ENCODE measurements around the gene FHIT.
A peak's percentile ranks its signal among the peaks of the same experiment; 100 is the strongest.

FHIT gene

GRCh38 chr3:60126511-60127304 is 1124.5 kb downstream of the FHIT start:
- no peak overlapping the region for H3K4me3 ChIP-seq (ENCODE audit: low read length)
- DNase-seq (ENCODE audit: low read depth, low spot score), result no peak

- DNase-seq (ENCODE audit: low read depth, low spot score), result no peak
- H3K4me3 ChIP-seq (ENCODE audit: low read length), result no peak overlapping the region
These were observed 1125.6 kb downstream of the FHIT start for GRCh38 chr3:60125686-60126085.

- no peak overlapping the region for H3K4me3 ChIP-seq (ENCODE audit: low read length)
These were observed 1131.0 kb downstream of the FHIT start for GRCh38 chr3:60120245-60120644.

GRCh38 chr3:60114191-60114590 is 1137.1 kb downstream of the FHIT start:
- no peak for DNase-seq (ENCODE audit: low read depth, low spot score)
- no peak overlapping the region for H3K4me3 ChIP-seq (ENCODE audit: low read length)

More at GRCh38 chr3:60120245-60120644, 1131.0 kb downstream of the FHIT start:
- no peak for DNase-seq (ENCODE audit: low read depth, low spot score)

GRCh38 chr3:60107275-60107674 is 1144.0 kb downstream of the FHIT start:
- no peak for DNase-seq (ENCODE audit: low read depth, low spot score)
- H3K4me3 ChIP-seq (ENCODE audit: low read length), result no peak overlapping the region

- DNase-seq (ENCODE audit: low read depth, low spot score), result no peak
- no peak overlapping the region for H3K4me3 ChIP-seq (ENCODE audit: low read length)
These were observed 1149.1 kb downstream of the FHIT start for GRCh38 chr3:60102154-60102553.

GRCh38 chr3:60101621-60102020 is 1149.6 kb downstream of the FHIT start:
- DNase-seq (ENCODE audit: low read depth, low spot score), result no peak
- H3K4me3 ChIP-seq (ENCODE audit: low read length), result no peak overlapping the region

GRCh38 chr3:60096403-60096802 is 1154.8 kb downstream of the FHIT start:
- no peak for DNase-seq (ENCODE audit: low read depth, low spot score)
- H3K4me3 ChIP-seq (ENCODE audit: low read length), result no peak overlapping the region

- no peak overlapping the region for H3K4me3 ChIP-seq (ENCODE audit: low read length)
- DNase-seq (ENCODE audit: low read depth, low spot score), result no peak
These were observed 1155.3 kb downstream of the FHIT start for GRCh38 chr3:60095930-60096329.

GRCh38 chr3:60095516-60095915 is 1155.7 kb downstream of the FHIT start:
- no peak overlapping the region for H3K4me3 ChIP-seq (ENCODE audit: low read length)
- DNase-seq (ENCODE audit: low read depth, low spot score), result no peak

GRCh38 chr3:60094392-60094947 is 1156.8 kb downstream of the FHIT start:
- DNase-seq (ENCODE audit: low read depth, low spot score), result no peak

GRCh38 chr3:60090548-60090947 is 1160.7 kb downstream of the FHIT start:
- no peak overlapping the region for H3K4me3 ChIP-seq (ENCODE audit: low read length)
- peak; percentile 47 for DNase-seq (ENCODE audit: low read depth, low spot score)

More at GRCh38 chr3:60094392-60094947, 1156.8 kb downstream of the FHIT start:
- H3K4me3 ChIP-seq (ENCODE audit: low read length), result no peak overlapping the region

- DNase-seq (ENCODE audit: low read depth, low spot score), result no peak
- no peak overlapping the region for H3K4me3 ChIP-seq (ENCODE audit: low read length)
These were observed 1164.4 kb downstream of the FHIT start for GRCh38 chr3:60086811-60087210.

- no peak overlapping the region for H3K4me3 ChIP-seq (ENCODE audit: low read length)
- DNase-seq (ENCODE audit: low read depth, low spot score), result no peak
These were observed 1165.6 kb downstream of the FHIT start for GRCh38 chr3:60085649-60086048.

- DNase-seq (ENCODE audit: low read depth, low spot score), result peak; percentile 78
- no peak overlapping the region for H3K4me3 ChIP-seq (ENCODE audit: low read length)
These were observed 1169.7 kb downstream of the FHIT start for GRCh38 chr3:60081381-60082095.

- DNase-seq (ENCODE audit: low read depth, low spot score), result no peak
These were observed 1170.6 kb downstream of the FHIT start for GRCh38 chr3:60080648-60081047.

GRCh38 chr3:60079076-60079475 is 1172.2 kb downstream of the FHIT start:
- peak overlapping the region; percentile 9 for H3K4me3 ChIP-seq (ENCODE audit: low read length)
- DNase-seq (ENCODE audit: low read depth, low spot score), result peak; percentile 84

More at GRCh38 chr3:60080648-60081047, 1170.6 kb downstream of the FHIT start:
- H3K4me3 ChIP-seq (ENCODE audit: low read length), result peak overlapping the region; percentile 6

- peak overlapping the region; percentile 2; the same call in 1 of the 2 replicates for H3K4me3 ChIP-seq (ENCODE audit: low read length)
- no peak for DNase-seq (ENCODE audit: low read depth, low spot score)
These were observed 1174.9 kb downstream of the FHIT start for GRCh38 chr3:60076331-60076730.

GRCh38 chr3:60073942-60074341 is 1177.3 kb downstream of the FHIT start:
- no peak overlapping the region for H3K4me3 ChIP-seq (ENCODE audit: low read length)

GRCh38 chr3:60073228-60073627 is 1178.0 kb downstream of the FHIT start:
- H3K4me3 ChIP-seq (ENCODE audit: low read length), result no peak overlapping the region
- no peak for DNase-seq (ENCODE audit: low read depth, low spot score)

More at GRCh38 chr3:60073942-60074341, 1177.3 kb downstream of the FHIT start:
- DNase-seq (ENCODE audit: low read depth, low spot score), result no peak
